Stimulated activated CD4-positive, alpha-beta T cell treated with anti-CD3 and anti-CD28 coated beads, Interleukin-12 subunit alpha, Interleukin-12 subunit beta, amount 100 ng/mL, for 4 hours (primary cell): ENCODE results near the gene SLC12A6.
"Not testable (repeated sequence)": the region's sequence is repeated elsewhere in the genome, so short reads cannot be mapped to it uniquely, and the experiment has no call there.

ENCODE experiments used
- DNase-seq: peaks from one replicate; pipeline ENCODE4 v3.0.0-alpha.2; 2020

Gene SLC12A6

DNA sequence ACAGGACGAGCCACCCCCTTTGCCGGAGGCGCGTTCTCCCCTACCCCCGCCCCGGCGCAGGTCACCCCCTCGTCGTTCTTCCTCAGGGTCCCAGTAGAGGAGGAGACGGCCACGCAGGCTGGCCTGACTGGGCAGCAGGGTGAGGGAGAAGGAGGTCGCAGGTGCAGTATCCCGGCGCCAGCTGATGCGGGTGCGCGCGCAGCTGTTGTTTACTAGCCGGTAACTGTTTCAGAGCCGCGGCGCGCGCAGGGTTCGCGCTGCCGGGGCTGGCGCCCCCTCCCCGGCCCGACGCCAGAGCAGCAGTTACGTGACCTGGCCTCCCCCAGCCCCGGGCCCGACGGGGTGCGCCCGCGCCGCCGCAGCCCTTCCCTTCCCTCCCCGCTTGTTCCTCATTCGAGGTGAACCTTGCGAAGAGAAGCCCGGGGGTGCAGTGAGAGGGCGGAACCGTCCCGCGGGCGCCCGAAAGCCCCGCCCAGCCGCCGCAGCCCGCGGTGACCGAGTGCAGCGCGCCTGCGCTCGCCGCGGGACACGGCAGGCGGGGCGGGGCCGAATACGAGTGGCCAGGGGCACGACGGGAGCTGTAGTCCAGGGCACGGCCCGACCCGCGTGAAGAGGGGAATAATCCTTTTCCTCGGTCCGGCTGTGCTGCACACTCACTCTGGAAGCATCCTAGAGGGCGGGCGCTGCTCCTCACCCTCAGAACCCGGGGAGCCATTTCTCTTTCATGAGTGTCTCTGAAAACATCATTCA lies at the start of gene SLC12A6:
Gene SLC12A6 (minus strand): TSS at position 225 of the 750 bp plus-strand sequence. CDS start 1,101 bp downstream, outside the sequence.
- peak; percentile 90 for DNase-seq

DNA sequence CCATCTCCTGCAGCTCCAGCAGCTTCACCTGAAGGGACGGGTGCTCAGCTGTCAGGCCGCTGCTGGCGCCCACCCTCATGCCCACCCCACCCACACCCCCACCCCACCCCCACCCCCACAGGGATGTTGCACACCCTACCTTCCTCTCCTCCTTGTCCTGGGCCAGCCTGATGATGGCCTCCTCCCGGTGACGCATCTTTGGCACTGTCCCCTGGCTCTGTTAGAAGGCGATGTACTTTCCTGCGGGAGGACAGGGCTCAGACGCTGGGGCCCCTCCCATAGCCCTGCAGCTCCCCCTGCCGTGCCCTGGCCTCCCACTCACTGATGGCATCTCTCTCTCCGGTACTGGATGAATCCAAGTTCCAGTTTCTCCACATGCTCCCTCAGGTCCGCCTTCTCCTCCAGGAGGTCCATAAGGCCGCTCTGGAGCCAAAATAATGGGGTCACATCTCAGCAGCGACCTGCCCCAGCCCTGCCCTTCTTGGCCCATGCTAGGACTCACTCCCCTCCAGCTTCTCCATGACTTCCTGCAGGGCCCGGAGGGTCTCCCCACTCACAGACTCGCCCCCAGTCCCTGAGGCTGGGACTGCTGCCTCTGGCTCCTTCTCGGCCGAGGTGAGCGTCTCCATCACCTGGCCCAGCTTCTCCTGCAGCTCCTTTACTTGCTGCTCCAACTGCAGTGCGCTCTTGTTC lies 44.4 kb upstream of the SLC12A6 start:
- not testable (repeated sequence) for DNase-seq

DNA sequence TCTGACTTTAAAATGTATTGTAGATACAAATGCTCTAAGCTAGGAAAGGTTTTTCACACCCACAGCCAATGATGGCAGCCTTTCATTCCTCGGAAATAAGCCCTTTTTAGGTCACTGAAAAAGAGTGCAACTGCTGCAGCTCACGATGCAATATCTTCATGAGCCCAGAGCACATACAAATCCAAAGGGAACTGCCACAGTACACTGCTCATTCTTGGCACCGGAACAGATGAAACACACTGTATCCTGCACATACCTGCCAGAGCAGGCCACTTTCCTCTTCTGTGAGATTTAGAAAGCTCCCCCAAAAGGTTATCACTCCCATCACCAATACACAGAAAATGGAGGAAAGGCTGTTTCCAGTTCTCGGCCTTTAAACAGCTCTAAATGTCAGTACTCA lies 42.9 kb upstream of the SLC12A6 start:
- not testable (repeated sequence) for DNase-seq

DNA sequence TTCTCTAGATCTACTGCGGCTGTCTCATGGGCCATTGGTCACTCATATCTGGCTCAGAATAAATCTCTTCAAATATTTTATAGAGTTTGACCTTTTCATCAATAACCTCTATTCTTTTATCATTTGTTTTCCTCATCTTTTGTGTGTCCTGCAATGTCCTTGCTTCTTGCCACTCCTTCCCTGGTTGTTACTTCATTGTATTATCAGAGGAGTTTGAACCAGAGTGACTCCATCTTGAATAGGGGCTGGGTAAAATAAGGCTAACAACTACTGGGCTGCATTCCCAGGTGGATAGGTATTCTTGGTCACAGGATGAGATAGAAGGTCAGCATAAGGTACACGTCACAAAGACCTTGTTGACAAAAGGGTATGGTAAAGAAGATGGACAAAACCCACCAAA lies 39.3 kb upstream of the SLC12A6 start:
- DNase-seq, result no peak

DNA sequence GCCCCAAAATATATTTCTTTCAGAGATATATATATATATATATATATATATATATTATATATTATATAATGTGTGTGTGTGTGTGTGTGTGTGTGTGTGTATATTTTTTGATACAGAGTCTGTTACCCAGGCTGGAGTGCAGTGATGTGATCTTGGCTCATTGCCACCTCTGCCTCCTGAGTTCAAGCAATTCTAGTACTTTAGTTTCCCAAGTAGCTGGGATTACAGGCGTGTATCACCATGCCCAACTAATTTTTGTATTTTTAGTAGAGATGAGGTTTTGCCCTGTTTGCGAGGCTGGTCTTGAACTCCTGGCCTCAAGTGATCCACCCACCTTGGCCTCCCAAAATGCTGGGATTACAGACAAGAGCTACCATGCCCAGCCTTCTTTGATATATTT lies 38.0 kb upstream of the SLC12A6 start:
- DNase-seq, result not testable (repeated sequence)

DNA sequence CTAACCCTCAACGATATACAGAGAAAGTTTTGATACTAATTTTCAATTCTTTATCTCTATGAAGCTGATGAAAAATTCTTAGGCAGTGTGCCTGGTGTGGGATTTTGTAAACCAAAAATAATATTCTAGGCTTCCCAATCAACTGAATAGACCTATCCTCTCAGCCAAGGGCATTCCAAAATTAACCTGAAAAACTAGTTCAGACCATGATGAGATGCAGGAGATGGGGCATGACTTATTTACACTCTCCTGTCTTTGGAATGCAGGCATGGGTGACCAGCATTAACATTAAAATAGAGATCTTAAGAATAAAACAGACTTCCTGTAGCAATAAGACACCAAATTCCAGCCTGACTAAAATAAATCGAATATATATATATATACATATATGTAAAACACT lies 37.2 kb upstream of the SLC12A6 start:
- no peak for DNase-seq

DNA sequence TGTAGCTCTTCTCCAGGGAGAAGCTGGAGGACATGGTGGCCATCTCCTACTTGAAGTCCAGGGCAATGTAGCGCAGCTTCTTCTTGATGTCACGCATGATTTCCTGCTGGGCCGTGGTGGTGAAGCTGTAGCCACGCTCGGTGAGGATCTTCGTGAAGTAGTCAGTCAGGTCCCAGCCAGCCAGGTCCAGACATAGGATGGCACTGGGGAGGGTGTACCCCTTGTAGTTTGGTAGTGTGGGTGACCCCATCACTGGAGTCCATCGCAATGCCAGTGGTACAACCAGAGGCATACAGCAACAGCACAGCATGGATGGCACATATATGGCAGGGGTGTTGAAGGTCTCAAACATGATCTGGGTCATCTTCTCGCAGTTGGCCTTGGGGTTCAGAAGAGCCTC lies 36.4 kb upstream of the SLC12A6 start:
- DNase-seq, result no peak

DNA sequence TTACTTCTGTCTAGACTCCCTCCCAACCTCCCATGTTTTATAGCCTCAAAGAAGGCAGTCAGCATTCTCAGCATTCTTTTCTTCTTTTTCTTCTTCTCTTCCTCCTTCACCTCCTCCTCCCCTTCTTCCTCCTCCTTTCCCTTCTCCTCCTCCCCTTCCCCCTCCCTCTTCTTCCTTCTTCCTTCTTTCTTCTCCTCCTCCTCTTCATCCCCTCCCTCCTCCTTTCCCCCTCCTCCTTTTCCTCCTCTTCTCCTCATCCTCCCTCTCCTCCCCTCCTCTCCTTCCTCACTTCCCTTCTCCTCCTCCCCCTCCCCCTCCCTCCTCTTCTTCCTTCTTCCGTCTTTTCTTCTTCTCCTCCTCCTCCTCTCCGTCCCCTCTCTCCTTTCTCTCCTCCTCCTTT lies 33.1 kb upstream of the SLC12A6 start:
- DNase-seq, result no peak

DNA sequence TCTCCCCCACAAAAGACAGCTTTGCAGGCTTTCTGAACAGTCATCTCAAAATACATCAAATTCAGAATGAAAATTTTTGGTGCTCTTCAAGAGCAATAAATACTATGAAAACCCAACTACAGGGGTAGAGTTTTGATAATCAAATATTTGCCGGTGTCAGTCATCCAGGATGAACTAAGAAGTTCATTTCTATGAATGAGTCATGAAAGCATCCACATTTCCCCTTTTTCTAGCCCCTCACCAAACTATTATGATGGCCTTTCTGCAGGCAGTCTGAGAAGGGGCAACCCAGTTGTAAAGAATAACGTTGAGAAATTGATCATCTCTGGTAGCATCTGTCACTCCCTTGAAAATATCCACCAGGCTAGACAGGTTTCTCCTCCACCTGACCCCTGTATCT lies 32.5 kb upstream of the SLC12A6 start:
- DNase-seq, result no peak

DNA sequence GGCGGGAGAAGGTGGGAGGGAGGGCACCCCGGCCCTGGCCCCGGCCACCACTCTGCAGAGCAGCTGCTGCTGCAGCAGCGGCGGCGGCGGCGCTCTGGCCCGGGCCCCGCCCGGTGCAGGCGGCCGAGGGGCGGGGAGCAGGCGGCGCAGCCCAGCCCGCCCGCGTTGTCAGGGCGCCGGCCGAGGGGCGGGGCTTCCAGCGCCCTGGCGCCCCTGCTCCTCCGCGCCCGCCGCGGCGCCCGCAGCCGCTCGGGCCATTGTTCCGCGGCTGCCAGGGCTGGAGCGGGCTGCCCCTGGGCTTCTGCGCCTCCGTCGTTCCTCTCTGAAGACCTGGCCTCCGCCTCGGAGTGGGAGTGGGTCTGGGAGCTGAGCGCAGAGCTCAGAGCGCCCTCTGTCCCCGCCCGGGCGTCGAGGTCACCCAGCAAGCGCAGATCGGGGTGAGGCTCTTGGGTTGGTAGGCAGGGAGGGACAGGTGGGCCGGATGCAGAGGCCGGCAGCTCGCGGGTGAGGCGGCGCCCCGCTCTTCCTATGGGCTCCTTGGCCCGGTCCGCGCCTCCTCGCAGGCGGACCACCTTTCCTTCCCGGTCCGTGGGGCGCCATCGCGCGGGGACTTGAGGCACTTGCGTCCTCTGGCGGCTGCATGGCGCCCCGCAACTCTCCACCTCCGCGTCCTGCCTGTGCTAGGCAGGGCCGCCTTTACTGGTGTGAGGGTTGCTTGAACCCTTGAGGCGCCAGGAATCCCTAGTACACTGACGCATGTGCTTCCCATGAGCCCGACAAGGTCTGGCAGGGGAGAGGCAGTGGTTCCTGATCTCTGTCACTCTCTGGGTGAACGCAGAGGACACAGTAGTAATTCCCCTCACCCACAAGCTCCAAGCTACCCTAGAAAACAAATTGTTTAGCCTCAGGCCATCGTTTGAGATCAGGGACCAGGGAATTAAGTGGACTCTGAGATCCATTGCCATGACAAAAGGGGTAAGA lies 29.8 kb upstream of the SLC12A6 start, which contains the start of gene LPCAT4:
Gene LPCAT4 (minus strand): TSS at position 96 of the 981 bp plus-strand sequence. CDS start 96 bp downstream, outside the sequence.
- peak; percentile 82 for DNase-seq

DNA sequence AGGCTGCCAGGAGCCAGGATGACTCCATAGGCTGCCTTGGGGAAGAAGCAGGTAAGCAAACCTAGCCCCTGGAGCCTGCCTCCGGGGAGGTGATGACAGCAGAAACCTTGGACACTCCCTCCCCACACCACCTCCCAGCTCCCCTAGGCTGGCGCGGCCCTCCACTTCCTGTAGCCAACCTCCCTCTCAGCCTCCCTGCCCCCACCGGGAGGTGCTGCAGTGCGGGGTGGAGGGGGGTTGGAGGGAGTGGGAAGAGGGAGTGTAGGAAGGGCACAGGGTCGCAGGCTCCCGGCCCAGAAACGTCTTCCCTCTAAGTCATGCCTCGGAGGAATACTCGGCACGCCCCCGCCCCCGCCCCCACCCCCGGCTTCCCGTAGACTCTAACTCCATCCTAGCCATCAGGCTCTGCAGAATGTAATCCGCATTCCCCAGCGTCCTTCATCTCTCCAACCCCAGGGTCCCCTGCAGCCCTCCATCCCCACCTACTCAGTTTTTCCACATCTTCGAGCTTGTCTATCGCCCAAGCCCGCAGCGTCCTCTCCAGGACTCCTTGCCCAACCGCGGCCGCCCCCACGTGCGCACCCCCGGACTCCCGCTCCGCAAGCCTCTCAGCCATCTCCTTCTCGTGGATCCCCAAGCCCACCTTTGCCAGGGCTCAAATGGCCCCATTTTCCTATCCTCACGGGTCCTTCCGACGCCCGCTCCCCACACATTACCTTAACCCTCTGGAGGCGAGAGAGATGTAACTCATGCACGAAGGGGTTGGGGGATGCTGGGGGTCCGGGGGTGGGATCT lies 28.9 kb upstream of the SLC12A6 start:
- DNase-seq, result peak; percentile 37

DNA sequence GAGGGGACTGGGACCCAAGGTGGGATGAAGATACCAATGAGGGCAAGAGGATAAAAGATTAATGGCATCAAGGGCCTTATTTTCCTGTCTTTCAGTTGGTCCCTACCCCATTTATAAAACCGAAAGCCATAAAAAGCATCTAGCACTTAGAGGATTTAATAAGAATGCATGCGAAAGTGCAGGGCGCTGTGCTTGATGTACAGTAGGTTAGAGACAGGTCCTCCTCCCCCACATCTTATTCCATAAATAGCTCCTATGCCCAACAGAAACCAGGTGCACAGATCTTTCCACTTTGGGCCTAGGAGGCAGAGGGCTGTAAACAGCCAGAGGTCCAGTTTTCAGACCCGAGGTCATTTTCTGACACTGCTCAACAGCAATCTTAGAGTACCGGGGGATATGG lies 28.3 kb upstream of the SLC12A6 start:
- no peak for DNase-seq

DNA sequence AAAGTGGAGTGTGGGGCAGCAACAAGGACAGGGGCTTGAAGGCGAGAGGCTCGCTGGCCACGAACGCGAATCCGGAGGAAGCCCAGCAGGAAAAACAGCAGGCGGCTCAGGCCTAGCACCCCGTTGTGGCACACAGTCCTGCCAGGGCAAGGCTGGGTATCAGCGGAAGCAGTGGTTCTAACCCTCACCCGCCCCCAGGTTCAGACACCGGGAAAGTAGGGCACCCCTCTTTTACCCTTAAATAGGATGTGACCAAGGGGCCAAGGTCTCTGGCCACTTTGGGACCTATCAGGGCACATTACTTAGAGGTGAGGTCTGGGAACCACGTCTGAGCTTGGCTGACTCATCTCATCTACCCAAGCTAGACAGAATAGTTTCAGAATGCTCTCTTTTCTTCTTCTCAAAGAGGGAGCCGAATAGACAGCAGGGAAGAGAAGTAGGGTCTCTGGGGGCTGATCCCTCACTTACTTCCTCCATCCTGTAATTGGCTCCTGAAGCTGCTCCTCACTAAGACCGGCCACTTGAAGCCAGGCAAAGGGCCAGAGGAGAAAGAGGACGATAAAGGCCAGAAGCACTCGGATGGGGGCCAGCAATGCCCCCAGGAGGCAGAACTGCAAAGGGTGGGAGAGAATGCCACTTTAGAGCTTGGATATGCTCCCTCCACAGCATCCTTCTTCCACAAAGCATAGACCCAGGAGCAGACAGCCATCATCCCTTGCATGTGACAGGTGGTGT lies 27.7 kb upstream of the SLC12A6 start:
- DNase-seq, result no peak

DNA sequence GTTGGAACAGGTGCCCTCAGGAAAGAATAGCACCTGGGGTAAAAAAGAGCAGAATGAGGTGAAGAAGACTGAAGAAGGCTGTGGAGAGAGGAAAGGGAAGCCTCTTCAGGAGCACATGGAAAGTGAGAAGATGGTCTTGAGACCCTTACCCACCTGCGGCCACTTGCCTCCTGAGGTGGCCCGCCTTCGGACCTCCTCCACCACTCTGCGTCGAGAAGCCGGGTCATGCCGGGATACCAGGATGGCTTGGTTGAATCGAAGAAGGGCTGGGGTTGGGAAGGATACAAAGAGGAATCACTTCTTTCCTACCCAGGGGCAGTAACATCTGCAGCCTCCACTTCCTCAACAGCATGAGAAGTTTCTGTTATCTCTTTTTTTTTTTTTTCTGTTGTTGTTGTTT lies 26.5 kb upstream of the SLC12A6 start:
- DNase-seq, result no peak

DNA sequence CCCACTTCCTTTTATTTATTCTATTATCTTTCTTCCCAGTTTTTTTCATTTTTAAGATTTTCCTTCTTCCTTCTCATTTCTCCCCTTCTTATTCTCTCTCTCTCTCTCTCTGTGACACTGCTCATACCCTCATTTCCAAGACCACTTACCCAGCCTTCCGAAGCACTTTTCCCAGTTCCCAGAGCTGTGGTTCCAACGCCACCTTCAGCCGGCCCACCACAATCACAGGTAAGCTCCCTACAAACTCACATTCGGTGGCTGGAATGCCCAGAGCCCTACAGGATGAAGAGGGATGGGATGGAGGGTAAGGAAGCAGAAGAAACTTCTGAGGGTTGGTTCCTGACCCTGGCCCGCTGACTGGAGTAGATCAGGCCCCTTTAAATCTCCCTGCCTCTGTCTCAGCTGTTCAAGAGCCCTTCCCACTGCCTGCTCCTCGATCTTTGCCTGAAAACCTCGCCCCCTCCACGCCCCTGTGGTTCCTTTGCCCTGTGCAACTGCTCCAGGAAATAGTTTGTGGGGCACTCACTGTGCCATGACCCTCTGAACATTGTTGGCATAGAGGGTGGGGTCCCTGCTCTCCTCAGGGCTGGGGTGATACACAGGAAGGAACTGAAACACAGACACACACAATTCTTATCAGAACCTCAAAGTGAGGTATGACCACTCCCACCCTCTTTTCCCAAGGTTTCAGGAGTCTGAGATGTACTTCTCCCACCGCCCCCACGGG lies 24.6 kb upstream of the SLC12A6 start:
- DNase-seq, result no peak

DNA sequence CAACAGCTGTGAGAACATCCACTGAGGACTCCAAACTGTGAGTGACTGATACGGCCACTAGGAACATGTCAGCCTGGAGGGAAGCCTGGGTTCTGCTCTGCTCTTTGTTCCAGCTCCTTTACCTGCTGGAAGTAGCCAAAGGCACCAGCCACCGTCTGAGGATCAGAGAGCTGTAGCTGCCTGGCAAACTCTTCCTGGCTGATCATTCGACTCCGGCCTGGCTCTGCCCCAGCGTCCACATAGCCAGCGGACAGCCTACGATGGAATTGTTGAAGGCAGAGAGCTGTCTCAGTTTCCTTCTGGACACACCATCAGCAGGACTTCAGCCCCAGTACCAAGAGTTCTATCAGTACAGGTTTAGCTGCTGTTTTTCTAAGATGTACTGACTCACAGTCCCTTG lies 23.7 kb upstream of the SLC12A6 start:
- DNase-seq, result no peak

DNA sequence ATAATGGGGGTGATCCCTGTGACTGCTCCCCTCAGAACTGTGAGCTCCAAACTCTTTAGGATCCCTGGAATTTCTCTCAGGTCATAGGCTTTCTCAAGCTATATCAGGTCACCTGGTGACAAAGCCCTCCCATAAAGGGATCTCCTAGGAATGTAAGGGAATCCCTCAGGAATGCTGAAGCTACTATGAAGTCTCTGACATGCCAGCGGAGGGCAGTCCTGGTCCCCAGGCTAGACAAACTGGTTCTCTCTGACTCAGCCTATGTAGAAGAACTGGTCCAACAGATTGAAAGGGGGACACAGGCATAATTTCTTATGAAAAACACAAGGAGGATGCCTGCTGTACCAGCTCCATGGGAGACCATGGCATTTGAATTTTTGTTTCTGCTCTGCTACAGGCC lies 22.7 kb upstream of the SLC12A6 start:
- DNase-seq, result no peak

DNA sequence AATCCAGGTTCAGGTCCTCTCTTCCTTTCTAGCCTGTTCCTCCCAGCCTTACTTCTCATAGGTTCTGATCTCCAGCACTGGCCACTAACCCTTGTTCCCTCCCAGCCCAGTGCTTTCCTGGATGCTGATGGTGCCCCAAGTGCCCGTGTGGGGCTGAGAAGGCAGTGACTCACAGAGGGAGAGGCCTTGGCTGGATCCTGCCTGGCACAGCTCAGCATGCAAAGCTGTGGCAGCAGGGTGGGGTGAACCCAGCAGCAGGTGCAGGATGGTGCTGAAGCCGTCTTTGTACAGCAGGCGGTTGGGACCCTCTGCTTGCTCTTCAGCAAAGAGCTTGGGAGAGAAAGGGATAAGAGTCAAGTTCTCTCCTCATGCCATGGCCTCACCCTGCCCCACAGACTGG lies 21.8 kb upstream of the SLC12A6 start:
- no peak for DNase-seq

DNA sequence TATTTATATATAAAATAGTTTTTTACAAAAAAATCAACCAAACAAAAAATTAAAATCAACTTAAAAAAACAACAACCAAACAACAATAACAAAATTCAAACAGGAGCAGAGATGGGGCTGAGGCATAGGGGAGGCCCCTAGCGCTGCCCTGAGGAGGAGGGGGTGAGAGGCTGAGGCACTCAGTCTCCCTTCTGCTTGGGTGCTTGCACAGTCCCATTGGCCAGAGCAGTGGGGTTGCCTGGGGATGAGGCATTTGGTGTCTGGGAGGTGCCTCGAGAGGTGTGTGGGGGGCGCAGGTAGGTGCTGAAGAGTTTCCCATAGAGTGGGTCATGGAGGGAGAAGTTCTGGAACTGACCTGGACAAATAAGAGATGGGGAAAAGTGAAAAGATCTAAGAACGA lies 21.4 kb upstream of the SLC12A6 start:
- no peak for DNase-seq

DNA sequence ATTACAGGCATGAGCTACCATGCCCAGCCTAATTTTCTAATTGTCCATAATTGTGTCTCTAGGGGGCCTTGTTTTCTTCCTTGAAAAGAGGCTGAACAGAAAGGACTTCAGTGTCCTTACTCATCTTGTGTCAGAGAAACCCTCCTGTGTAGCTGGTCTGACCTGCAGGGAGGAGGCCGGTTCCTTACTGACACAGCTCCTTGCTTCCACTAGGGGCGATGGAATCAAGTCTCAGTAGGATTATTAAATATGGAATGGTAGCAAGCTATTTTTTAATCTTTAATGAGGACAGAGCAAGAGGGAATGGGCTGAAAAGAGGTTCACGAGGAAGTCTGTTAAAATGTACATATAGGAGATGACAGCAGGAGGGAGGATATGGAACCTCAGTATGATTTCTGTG lies 20.8 kb upstream of the SLC12A6 start:
- no peak for DNase-seq

DNA sequence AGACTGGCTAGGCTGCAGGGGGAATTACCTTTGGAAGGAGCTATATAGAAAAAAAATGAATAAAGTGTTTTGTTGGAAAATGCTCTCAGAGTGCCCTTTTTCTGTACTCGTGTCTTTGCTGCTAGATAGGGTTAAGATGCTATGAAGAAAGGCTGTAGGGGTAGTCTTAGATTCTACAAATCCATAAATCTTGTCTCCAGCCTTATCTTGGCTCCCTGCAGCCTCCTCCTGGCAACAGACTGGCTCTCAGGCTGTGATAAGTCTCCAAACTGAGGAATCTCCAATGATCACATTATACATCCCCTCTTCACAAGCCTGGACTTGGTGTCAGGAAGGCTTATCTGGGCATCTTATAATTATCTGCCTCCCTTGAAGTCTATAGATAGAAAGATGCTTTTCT lies 20.1 kb upstream of the SLC12A6 start:
- DNase-seq, result no peak
